GM12801 (cell line): ENCODE measurements around the gene EPB41L4A.

Source experiments
- CTCF ChIP-seq: IDR thresholded peaks from one replicate; pipeline ENCODE4 v1.5.1; 2011; ENCODE audit warnings: control low read depth; ENCODE audit not compliant: insufficient read length; ENCODE audit errors: extremely low read depth

The EPB41L4A gene

GRCh38 chr5:112407666-112408065 is 11.4 kb downstream of the EPB41L4A start:
- no peak for TF ChIP-seq CTCF

- TF ChIP-seq CTCF = no peak
Observed at GRCh38 chr5:112407240-112407639, 11.8 kb downstream of the EPB41L4A start.

- TF ChIP-seq CTCF = no peak
Observed at GRCh38 chr5:112403069-112403468, 16.0 kb downstream of the EPB41L4A start.

- TF ChIP-seq CTCF = no peak
Observed at GRCh38 chr5:112401924-112402323, 17.2 kb downstream of the EPB41L4A start.

GRCh38 chr5:112397690-112398089 is 21.4 kb downstream of the EPB41L4A start:
- no peak for TF ChIP-seq CTCF

- no peak for TF ChIP-seq CTCF
Observed at GRCh38 chr5:112396430-112396829, 22.6 kb downstream of the EPB41L4A start.

- no peak for TF ChIP-seq CTCF
Observed at GRCh38 chr5:112390327-112390726, 28.8 kb downstream of the EPB41L4A start.

- TF ChIP-seq CTCF = no peak
Observed at GRCh38 chr5:112388739-112389138, 30.3 kb downstream of the EPB41L4A start.
